Muscle of back (tissue), 10 donors: Measurements from ENCODE around the gene ADAM22. TPM values are rescaled to one million over a fixed set of nuclear protein-coding genes. Genes with fewer than 3 reads are reported as not detected.

ENCODE experiments used
- polyA plus RNA-seq, 10 donors: library from polyadenylated mRNA; unstranded; fragments of 120-200 nt; gene quantifications; one replicate each; pipeline ENCODE4 v1.2.1, GENCODE V29; 2013; ENCODE audit not compliant: insufficient read length in 10 of 10

Gene ADAM22
- polyA plus RNA-seq, 10 donors: 7.6 to 44.9 (median 10.2) TPM

Other genes with a start within 250 kb of the ADAM22 start
- 10 to 100 TPM in 9 of 10 donors, 1 to 10 TPM in 1; 9.8 to 21.9 (median 15.6) TPM for gene SLC25A40, start 57.9 kb upstream of the ADAM22 start, polyA plus RNA-seq
- gene DBF4, start 57.8 kb upstream of the ADAM22 start, polyA plus RNA-seq: 10 to 100 TPM in 9 of 10 donors, 1 to 10 TPM in 1; 7.9 to 17.6 (median 13.2) TPM